ENCODE data around the gene MUC13.
"Not testable (repeated sequence)": the region's sequence is repeated elsewhere in the genome, so short reads cannot be mapped to it uniquely, and the experiment has no call there.

Gene MUC13, protein sequence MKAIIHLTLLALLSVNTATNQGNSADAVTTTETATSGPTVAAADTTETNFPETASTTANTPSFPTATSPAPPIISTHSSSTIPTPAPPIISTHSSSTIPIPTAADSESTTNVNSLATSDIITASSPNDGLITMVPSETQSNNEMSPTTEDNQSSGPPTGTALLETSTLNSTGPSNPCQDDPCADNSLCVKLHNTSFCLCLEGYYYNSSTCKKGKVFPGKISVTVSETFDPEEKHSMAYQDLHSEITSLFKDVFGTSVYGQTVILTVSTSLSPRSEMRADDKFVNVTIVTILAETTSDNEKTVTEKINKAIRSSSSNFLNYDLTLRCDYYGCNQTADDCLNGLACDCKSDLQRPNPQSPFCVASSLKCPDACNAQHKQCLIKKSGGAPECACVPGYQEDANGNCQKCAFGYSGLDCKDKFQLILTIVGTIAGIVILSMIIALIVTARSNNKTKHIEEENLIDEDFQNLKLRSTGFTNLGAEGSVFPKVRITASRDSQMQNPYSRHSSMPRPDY

DNA sequence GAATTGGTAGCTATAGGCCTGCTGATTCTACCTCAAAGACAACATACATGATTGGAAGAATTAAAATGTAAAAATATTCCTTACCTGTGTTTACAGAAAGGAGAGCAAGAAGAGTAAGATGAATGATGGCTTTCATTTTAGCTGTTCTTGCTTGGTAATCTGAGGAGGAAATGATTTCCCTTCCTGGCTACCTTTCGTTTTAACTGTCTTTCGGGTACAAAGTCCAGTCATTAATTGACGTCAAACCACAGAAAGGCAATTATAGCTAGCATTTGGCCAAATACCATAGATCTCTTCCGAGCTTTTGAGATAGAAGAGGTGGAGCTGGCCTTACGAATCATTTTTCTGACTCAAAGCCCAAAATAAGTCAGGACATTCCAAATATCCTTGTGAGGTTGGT lies at the start of gene MUC13:
Gene MUC13 (minus strand): TSS at position 175 of the 400 bp plus-strand sequence. CDS start 39 bp downstream, at position 136.
- no peak for DNase-seq

DNA sequence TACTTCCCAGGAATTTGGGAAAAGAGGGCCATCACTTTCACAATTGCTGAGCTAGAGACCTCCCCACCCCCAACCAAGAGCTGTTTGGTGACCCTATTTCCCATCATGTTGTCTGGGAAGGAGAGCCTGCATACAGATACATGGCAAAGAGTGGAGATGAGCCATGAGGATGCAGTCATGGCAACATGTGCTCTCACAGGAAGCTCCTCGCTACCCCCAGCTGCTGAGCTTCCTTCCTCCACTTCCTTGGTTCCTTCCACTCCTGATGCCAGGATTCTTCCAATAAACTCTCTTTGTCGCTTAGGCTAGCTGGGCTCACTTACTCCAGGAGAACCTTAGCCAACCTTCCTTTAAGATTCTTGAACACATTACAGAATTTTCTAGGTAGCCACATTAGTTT lies 48.3 kb upstream of the MUC13 start:
- no peak for DNase-seq

DNA sequence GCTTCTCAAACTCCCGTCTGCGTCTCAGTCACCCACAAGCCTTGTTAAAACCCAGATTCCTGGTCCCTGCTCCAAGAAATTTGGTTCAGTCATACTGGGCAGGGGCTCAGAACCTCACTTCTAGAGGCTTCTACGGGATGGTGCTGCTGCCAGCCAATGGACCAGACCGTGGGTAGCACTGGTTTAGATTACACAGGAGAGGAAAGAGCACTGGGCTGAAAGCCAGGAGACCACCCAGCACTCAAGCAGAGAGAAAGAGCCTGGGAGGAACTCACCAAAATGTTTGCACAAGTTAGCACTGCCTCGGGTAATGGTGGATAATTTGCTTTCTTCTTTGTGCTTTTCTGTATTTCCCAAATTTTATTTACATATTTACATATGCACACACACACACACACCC lies 46.9 kb upstream of the MUC13 start:
- DNase-seq, result no peak

DNA sequence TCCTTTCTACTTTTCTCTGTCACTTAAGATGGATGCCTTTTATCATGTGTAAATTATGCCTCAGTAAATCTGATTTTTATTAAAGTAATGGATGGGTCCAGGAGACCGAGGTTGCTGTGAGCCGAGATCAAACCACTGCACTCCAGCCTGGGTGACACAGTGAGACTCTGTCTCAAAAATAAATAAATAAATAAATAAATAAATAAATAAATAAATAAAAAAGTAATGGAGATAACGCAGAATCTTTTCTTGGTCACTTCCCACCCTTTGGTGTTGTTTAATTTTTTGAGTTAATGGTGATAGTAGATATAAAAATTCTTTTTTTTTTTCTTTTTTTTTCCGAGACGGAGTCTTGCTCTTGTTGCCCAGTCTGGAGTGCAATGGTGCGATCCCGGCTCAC lies 44.1 kb upstream of the MUC13 start:
- no peak for DNase-seq

DNA sequence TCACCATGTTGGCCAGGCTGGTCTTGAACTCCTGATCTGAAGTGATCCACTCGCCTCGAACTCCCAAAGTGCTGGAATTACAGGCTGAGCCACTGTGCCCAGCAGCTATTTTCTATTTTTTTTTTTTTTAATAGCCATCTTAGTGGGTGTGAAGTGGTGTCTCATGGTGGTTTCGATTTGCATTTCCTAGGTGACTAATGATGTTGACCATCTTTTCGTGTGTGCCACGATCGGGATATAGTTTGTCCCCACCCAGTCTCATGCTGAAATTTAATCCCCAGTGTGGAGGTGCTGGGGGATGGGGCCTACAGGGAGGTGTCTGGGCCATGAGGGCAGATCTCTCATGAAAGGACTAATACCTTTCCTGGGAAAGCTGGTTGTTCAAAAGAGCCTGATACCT lies 41.8 kb upstream of the MUC13 start:
- no peak for DNase-seq

DNA sequence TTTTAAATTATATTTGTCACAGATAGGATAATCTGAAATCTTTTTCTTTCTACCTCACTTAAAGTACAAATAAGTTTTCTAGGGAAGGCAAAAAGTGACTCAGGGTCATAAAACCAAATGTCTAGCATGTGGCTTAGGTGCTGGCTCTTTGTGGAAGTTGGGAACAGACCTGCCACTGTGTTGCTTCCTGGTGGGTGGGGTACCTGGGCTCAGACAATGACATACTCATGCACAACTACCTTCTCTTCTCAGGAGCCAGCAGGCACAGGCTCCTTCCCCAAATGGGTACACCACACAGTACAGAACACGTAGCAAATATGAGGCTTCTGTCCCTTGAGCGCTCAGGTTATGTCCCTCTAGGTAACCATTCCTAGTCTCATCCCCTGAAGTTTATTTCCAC lies 40.1 kb upstream of the MUC13 start:
- DNase-seq, result no peak

DNA sequence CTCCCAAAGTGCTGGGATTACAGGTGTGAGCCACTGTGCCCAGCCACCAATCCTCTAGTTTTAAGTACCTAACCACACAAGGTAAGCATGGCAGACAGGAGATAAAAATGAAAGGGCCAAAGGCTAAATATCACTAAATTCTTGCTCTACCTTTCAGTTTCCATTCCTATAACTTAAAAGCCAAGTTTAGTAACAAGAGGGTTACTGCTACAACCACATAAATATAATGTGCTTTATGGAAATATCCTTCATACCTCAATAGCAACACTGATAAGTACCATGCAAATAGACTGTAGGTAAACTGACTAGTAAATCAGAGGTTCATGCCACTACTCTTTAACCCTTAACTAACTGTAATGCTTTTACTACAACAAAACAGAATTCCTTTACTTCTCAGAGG lies 38.7 kb upstream of the MUC13 start:
- no peak for DNase-seq

DNA sequence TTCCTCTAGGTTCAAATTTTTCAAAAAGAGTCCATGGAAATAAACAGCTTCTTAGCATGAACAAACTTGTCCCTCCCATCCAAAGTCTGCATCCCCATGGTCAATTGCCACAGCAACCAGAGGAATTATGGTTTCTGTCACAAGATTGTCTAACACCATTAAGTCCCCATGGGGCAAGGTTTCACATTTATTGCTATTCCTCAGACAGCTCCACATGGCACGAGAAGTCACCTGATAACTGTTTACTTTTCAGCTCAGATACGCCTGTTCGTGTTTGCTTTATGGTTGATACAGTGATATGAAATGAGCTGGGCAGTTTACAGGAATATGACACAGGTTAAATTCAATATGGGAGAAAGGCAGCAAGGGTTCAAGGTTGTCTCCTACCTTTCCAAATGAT lies 37.9 kb upstream of the MUC13 start:
- DNase-seq, result no peak

DNA sequence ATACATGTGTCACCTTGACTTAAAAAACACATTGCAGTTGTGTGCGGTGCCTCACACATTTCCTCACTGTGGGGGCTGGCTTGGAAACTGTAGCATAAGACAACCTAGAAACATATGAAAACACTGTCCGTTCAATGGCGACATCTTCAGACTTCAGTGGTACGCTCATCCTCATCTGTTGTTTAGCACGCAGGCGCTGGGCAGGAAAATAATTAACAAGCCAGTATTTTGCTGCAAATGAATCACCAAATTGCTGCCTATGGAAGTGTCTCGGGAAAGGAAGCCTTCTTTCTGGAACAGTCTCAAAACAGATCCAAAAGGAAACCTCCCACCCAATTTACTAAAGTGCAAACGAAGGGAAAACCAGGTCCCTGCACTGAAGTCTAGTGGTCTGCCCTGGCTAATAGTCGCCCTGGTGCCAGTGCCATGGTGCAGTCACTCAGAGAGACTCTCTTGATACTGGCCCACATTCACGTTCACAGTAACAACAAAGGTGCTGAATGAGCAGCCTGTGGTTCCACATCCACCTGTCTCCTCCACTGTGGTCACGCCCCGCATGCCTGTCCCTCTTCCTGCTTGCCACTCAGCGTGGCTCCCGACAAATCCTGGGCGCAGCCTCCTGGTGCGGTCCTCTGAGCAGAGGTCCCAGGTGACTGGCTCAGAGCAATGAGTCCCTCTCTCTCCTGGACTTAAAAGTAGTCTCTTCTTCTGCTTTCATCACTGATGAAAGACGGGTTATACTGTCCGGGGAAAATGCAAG lies 35.6 kb upstream of the MUC13 start:
- no peak for DNase-seq

DNA sequence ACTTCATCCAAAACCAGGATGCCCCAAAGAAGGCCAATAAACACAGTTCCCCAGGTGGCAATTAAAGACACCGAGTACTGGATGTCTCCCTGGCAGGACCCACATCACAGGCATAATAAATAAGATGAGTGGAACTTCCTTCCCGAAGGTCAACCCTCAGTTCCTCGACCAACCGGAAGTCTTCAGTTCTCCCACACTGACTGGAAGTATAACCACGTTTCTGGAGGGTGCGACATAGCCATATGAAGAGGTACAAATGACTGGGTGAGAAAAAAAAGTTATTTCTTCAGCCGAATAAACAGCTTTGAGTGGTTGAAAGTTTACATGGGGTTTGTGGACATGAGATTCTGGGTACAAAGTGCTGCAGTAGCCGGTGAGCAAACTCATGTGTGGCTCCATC lies 34.6 kb upstream of the MUC13 start:
- no peak for DNase-seq

DNA sequence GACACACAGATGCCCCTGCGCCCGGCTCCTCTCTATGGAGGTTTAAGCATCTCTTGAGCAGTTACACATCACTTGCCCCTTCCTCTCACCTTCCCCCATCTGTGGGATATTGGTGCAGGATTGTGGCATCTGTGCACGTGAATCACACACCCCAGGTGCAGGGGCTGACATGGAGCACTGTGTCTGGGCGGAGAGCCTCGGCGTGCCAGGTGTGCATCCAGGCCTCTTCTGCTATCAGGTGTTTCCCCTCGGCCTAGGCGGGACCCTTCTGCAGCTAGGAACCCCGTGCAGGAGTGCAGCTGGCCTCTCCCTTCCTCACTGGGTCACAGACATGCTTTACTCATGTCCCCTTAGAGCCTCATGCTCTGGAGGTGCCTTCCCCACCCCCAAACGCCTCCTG lies 33.4 kb upstream of the MUC13 start:
- no peak for DNase-seq

DNA sequence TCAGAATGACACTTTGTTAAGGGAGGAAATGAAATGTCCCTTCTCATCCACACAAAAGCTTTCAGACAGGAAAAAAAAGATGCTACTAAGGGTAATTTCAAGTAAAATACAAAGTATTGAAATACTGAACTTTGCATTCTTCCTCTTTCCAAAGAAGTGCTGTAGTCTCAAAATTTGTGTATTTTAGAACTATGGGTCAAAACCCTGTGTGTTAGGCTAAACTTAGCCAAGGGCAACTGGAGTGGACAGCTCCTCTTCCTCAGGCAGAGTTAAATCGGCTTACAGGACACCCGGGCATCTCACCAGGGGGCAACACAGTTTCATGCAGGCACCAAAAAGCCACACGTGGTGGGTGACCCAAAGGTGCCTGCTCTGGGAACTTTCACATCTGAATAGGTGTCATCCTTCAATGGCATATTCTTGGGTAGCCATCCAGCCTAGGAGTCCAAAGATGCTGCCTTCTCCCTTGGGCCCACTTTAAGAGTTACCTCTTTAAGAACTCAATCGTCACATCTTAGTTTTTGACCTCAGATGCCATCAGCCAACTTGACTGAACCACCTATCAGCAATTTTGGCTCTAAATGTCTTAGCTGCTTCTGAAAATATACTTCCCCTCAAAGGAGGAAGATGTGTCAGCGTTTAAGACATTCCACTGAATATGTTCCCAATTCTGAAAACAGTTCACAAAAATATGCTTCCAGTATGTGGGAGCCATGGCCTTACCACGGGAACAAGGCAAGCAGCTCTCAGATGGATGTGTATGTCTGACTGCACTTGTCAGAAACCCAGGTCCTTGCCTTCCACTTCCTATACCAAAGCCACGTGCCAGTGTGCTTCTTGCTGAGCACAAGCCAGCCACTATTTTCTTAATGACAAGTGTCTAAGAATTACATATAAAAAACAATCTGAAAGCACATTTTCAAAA lies 32.2 kb upstream of the MUC13 start:
- no peak for DNase-seq

DNA sequence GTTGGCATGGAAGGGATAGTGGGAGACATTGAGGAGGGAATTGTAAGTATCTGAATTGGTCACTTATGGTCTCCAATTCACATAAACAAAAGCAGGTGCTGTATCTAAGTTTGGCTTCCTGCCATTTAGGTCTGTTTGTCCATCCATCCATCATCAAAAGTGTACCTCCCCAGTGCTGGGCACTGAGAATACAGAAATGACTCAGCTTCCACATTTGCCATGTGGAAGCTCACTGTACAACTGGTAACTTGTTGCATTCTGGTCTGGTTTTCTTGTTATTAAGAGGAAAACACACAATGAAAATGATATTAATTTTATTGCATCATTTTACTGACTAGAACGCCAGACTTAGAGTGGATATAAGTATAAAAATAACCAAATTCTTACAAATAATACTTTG lies 30.9 kb upstream of the MUC13 start:
- no peak for DNase-seq

DNA sequence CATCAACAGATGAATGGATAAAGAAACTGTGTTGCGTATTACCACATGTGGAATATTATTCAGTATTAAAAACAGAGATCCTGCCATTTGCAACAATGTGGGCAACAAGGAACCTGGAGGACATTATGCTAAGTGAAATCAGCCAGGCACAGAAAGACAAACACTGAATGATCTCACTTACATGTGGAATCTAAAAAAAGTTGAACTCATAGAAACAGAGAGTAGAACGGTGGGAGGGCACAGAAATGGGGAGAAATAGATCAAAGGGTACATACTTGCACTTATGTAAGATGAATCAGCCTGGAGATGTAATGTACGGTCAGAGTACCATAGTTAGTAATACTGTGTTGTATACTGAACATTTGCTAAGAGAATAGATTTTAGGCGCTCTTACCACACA lies 29.8 kb upstream of the MUC13 start:
- no peak for DNase-seq

DNA sequence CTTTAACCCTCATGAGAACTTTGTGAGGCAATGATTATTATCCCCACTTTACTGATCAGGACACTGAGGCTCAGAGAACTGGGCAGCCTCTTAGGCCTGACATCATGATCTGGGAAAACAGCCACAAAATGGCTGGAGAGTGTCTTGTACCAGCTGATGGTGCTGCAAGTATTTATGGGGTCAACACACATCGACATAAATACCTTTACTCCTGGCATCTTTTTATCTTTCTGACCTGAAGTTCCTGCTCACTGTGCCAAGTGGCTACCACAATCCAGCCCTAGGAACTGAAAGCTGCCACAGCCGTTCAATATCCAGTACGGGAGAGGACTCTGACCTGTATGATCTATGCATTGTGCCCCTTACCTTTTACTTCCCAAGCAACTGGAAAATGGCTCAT lies 29.2 kb upstream of the MUC13 start:
- no peak for DNase-seq

DNA sequence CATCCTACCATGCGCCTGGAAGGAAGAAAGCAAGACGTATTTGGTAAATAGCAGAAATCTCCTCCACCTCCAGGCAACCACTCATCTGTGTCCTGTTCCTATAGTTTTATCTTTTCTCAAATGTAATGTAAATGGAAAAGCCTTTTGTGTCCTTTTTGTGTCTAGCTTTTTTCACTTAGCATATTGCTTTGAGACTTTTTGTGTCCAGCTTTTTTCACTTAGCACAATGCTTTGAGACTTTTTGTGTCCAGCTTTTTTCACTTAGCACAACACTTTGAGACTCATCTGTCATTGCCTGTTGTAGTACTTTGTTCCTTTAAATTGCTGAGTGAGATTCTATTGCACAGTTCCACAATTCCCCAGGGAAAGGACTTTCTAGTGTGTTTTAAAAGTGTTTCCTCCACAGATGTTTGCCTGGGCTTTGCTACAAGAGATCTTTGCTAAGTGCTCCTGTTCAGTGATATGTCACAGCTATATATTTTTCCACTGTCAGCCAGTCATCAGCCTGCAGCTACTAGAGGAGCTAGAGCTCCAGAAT lies 27.9 kb upstream of the MUC13 start:
- no peak for DNase-seq

DNA sequence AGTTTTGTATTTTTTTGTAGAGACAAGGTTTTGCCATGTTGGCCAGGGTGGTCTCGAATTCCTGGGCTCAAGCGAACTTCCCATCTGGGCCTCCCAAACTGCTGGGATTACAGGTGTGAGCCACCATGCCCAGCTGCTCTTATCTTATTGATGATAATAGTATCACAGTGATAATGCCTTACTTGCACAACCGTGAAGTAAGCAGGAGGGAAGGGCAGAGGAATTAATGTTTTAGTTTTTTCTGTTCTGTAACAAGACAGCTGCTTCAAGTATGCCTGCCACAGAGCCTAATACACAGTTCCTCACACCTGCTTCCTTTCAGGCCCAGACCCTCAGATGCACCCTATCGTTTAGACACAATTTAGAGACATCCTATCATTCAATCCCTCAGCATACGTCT lies 26.1 kb upstream of the MUC13 start:
- no peak for DNase-seq

DNA sequence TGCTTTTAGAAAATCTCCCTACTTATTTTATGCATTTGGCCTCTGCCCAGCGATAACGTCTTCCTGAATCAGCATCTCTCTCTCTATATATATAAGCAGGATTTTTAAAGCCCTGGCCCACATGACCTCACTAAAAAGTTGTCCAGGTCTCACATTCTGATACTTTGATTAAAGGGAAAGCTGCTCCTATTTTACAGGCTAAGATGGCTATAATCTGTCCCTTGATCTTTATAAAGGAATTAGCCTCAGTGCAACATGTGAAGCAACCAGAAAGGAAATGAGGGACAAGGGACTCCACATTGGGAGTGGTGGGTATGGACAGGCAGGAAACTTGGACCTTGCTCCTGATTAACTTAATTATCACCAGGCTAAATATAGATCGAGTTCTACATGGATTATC lies 25.6 kb upstream of the MUC13 start:
- no peak for DNase-seq

DNA sequence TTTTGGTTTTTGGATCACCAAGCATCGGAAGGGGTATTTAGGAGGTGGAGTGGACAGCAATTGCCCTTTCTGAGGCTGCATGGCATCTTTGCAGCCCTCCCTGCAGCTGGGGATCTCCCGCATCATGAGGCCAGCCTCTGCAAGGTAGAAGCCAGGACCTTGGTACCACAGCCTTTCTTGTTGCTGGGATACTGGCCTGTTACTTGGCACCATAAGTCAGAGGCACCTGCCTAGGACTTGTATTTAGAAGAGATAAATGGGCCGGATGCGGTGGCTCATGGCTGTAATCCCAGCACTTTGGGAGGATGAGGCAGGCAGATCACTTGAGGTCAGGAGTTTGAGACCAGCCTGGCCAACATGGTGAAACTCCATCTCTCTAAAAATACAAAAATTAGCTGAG lies 23.4 kb upstream of the MUC13 start:
- DNase-seq, result not testable (repeated sequence)

DNA sequence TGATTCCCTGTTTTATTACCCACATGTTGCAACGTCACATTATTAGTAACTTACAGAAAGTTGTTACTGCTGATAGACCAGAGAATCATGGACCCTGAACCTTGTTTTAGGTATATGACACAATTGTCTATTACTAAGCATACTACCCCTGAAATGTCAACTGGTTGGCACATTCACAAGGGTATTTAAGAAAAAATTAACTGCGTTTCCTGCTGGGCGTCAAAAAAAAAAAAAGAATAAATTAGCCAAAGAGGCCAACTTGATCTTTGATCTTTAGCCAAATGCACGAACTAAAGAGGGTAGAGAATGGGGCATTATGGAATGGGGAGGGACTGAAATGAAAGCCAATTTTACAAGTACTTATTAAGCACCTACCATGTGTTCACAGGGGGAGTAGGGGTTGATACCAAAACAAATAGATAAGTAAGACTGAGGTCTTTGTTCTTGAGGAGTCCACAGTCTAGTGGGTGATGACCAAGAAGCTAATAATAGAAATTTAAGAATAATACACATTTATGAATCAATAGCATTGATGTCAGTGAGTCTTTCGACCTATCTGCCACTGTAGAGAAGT lies 17.8 kb upstream of the MUC13 start:
- no peak for DNase-seq

DNA sequence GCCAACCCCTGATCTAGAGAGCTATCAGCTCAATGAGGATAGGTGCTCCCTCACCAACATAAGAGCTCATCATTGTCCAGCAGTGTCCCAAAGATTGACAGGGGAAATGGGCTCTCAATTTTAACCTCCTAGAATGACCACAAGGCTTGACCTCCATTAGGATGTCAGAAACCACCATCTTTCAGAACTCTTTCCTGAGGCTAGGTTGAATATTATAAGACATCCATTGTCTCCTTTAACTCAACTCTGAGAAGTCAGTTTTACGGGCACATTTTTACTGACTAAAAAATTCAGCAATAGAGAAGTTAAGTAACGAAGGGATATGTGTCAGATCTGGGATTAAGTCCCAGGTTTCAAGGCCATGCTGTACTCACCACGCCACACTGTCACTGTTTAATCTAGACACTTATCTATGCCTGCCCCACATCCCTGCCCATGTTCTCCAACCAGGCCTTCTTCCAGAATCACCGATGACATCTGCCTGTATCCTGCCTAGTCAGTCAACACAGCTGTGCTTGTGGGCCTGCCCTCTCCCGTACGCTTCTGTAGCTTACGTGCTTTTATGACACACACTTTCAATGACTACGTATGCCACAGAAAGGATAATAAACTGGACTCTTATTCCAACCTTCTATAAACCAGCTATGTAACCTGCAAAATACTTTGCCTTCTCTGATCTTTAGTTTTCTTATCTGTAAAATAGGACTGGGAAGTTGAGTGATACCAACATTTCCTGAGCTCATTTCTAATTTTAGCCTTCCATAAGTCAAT lies 17.1 kb upstream of the MUC13 start:
- no peak for DNase-seq

DNA sequence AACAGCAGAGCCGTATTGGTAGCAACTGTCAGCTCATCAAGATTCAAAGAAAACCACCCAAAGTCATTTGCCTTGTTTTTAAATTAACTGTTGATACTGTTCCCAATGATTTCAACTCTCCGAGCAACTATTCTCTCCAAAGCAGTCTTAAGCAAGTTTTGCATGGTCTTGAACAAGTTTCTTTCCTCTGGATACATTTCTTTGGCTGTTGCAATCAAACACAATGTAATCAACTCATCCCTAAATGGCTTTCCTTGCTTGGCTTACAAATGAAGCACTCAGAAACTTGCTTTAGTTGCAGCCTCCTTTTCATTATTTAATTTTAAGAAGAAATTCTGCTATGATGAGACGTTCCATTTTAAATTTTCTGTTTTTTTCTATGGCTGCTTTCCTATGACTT lies 15.5 kb upstream of the MUC13 start:
- DNase-seq, result no peak
